ENCODE data around the gene PMPCA. TPM values are rescaled to one million over a fixed set of nuclear protein-coding genes. Genes with fewer than 3 reads are reported as not detected.

PMPCA gene
- total RNA-seq, 1 experiment from 2014 or later = 94.5 TPM

- Histone ChIP-seq H3K23me2 (ENCODE audit: insufficient read length, low read depth, low read length, poor library complexity, severe bottlenecking) (peaks cover 13% of the 10 kb centered on the region), H3K18ac (ENCODE audit: insufficient read length, low read depth, low read length) (no peak overlapping the region), H2BK5ac (ENCODE audit: insufficient read length, low read length) (no peak overlapping the region), H3K14ac (ENCODE audit: insufficient read depth, low read length) (no peak overlapping the region), H3K79me2 (ENCODE audit: insufficient read depth, low read length) (no peaks in the 10 kb centered on the region), H3T11ph (ENCODE audit: low read length) (no peak overlapping the region), H3K4me2 (ENCODE audit: insufficient read depth, insufficient read length, low read length) (no peak overlapping the region), H2AFZ (ENCODE audit: low read length) (no peak overlapping the region), H2BK15ac (ENCODE audit: low read depth, low read length) (no peak overlapping the region), H3K23ac (ENCODE audit: insufficient read length, low read depth, low read length) (no peak overlapping the region), H3K79me1 (ENCODE audit: insufficient read depth, low read depth, low read length, poor library complexity, severe bottlenecking) (no peaks in the 10 kb centered on the region), H4K20me1 (ENCODE audit: control insufficient read depth, insufficient read depth, insufficient read length) (peaks cover 2% of the 10 kb centered on the region), H3K27ac (ENCODE audit: insufficient read length, low read depth, low read length) (no peak overlapping the region), H4K5ac (ENCODE audit: insufficient read length, low read depth, low read length) (no peak overlapping the region), H2BK120ac (ENCODE audit: low read depth, low read length, poor library complexity, severe bottlenecking) (no peak overlapping the region), H3K4ac (ENCODE audit: low read depth, low read length) (no peak overlapping the region), H2BK20ac (ENCODE audit: low read depth, low read length, poor library complexity, severe bottlenecking) (no peak overlapping the region), H3K9me3 (ENCODE audit: control insufficient read depth, low read depth, low read length) (no peaks in the 10 kb centered on the region), H4K8ac (replicated peaks; ENCODE audit: insufficient read length, low read depth, low read length) (no peak overlapping the region), H4K91ac (ENCODE audit: insufficient read length, low read depth, low read length) (no peak overlapping the region), H2AK5ac (ENCODE audit: insufficient read length, low read length) (no peak overlapping the region), H2BK12ac (ENCODE audit: insufficient read length, low read depth, low read length) (no peak overlapping the region), H3K56ac (ENCODE audit: insufficient read length, low read depth, low read length) (no peak overlapping the region), H3K4me1 (ENCODE audit: insufficient read depth, low read length) (no peaks in the 10 kb centered on the region), H3K27me3 (ENCODE audit: insufficient read depth, low read length) (no peaks in the 10 kb centered on the region), H3K9ac (ENCODE audit: extremely low read depth, insufficient read length, low read length) (no peak overlapping the region)
- H3K36me3 Mint-ChIP-seq (ENCODE audit: insufficient read depth in 1 of 3, low read depth in 3 of 3) = peaks cover 26 to 73% (median 62%) of the 10 kb centered on the region in 3 experiments
- H3K27ac Mint-ChIP-seq = no peak overlapping the region
- H3K9me3 Mint-ChIP-seq = no peaks in the 10 kb centered on the region
- DNase-seq = no peak
- no peak for TF ChIP-seq CTCF (conservative IDR thresholded peaks at IDR 0.05)
- H3K27me3 Mint-ChIP-seq (ENCODE audit: low read depth) = no peaks in the 10 kb centered on the region
- no CpG with 5 or more reads among the region's 15 CpGs for WGBS (ENCODE audit: extremely low coverage, insufficient read length, low lambda C conversion rate)
- H3K4me1 Mint-ChIP-seq = peaks cover 3% of the 10 kb centered on the region in 2 experiments; a peak in 3 of 4 replicates
- H3K4me3 Mint-ChIP-seq = no peak overlapping the region
Measured at GRCh38 chr9:136443087-136443486, 32.6 kb downstream of the PMPCA start.
